Osteocyte (in vitro differentiated cells): ENCODE results near the gene KIRREL3. TPM values are rescaled to one million over a fixed set of nuclear protein-coding genes. Genes with fewer than 3 reads are reported as not detected.
A peak's percentile ranks its signal among the peaks of the same experiment; 100 is the strongest.

Experiments used
- DNase-seq: peaks from one replicate; pipeline ENCODE4 v3.0.0; 2021; ENCODE audit warnings: mixed read lengths; ENCODE audit not compliant: unreplicated experiment; ENCODE audit errors: extremely low spot score
- H3K27ac Mint-ChIP-seq: one replicate; pipeline ENCODE4 v1.8.0; 2021; ENCODE audit warnings: mild to moderate bottlenecking, mixed read lengths; ENCODE audit not compliant: unreplicated experiment
- H3K27me3 Mint-ChIP-seq: one replicate; pipeline ENCODE4 v1.8.0; 2021; ENCODE audit warnings: mixed read lengths; ENCODE audit not compliant: unreplicated experiment
- H3K36me3 Mint-ChIP-seq: one replicate; pipeline ENCODE4 v1.8.0; 2021; ENCODE audit warnings: mixed read lengths; ENCODE audit not compliant: unreplicated experiment
- H3K4me1 Mint-ChIP-seq: one replicate; pipeline ENCODE4 v1.8.0; 2021; ENCODE audit warnings: mixed read lengths; ENCODE audit not compliant: unreplicated experiment
- H3K4me3 Mint-ChIP-seq: one replicate; pipeline ENCODE4 v1.8.0; 2021; ENCODE audit warnings: mild to moderate bottlenecking, moderate library complexity, mixed read lengths; ENCODE audit not compliant: unreplicated experiment
- H3K9me3 Mint-ChIP-seq: one replicate; pipeline ENCODE4 v1.8.0; 2021; ENCODE audit warnings: mixed read lengths; ENCODE audit not compliant: unreplicated experiment
- CTCF ChIP-seq: fragments of 200-600 bp; sonication (generic); IDR thresholded peaks from 2 replicates; pipeline ENCODE4 v1.5.0; 2021; ENCODE audit warnings: antibody characterized with exemption, mild to moderate bottlenecking, moderate library complexity
- total RNA-seq: library from RNA; stranded (reverse); gene quantifications from 2 replicates; pipeline ENCODE4 v1.2.1, GENCODE V29; 2021

KIRREL3 gene
- total RNA-seq, 1 donor from 2014 or later = 1.2 TPM

GRCh38 chr11:126431401-126432064 is 569.0 kb downstream of the KIRREL3 start:
- Mint-ChIP-seq H3K9me3 (no peaks in the 10 kb centered on the region), H3K27me3 (no peaks in the 10 kb centered on the region), H3K4me3 (no peak overlapping the region), H3K36me3 (no peaks in the 10 kb centered on the region), H3K27ac (peak overlapping the region; percentile 82), H3K4me1 (peaks cover 49% of the 10 kb centered on the region)
- DNase-seq = no peak
- no peak for TF ChIP-seq CTCF

GRCh38 chr11:126430581-126431335 is 569.8 kb downstream of the KIRREL3 start:
- H3K36me3 Mint-ChIP-seq = no peaks in the 10 kb centered on the region
- peak overlapping the region; percentile 82 for H3K27ac Mint-ChIP-seq
- no peaks in the 10 kb centered on the region for H3K27me3 Mint-ChIP-seq
- no peak for TF ChIP-seq CTCF
- DNase-seq = no peak
- peaks cover 54% of the 10 kb centered on the region for H3K4me1 Mint-ChIP-seq
- H3K4me3 Mint-ChIP-seq = no peak overlapping the region
- H3K9me3 Mint-ChIP-seq = no peaks in the 10 kb centered on the region

GRCh38 chr11:126426820-126427749 is 573.5 kb downstream of the KIRREL3 start:
- peaks cover 28% of the 10 kb centered on the region for H3K4me1 Mint-ChIP-seq
- no peak for TF ChIP-seq CTCF
- H3K4me3 Mint-ChIP-seq = no peak overlapping the region
- H3K27ac Mint-ChIP-seq = peak overlapping the region; percentile 48
- H3K9me3 Mint-ChIP-seq = no peaks in the 10 kb centered on the region
- DNase-seq = no peak
- peaks cover 2% of the 10 kb centered on the region for H3K36me3 Mint-ChIP-seq
- no peaks in the 10 kb centered on the region for H3K27me3 Mint-ChIP-seq

GRCh38 chr11:126426106-126426505 is 574.5 kb downstream of the KIRREL3 start:
- DNase-seq = no peak
- H3K4me3 Mint-ChIP-seq = no peak overlapping the region
- H3K27me3 Mint-ChIP-seq = no peaks in the 10 kb centered on the region
- no peaks in the 10 kb centered on the region for H3K9me3 Mint-ChIP-seq
- peaks cover 2% of the 10 kb centered on the region for H3K36me3 Mint-ChIP-seq
- H3K4me1 Mint-ChIP-seq = peaks cover 20% of the 10 kb centered on the region
- TF ChIP-seq CTCF = no peak
- peak overlapping the region; percentile 15 for H3K27ac Mint-ChIP-seq
